NT2/D1 (cell line): Measurements from ENCODE around the gene PAOX.
"Not testable (repeated sequence)": the region's sequence is repeated elsewhere in the genome, so short reads cannot be mapped to it uniquely, and the experiment has no call there.

ENCODE experiments used
- DNase-seq: peaks from one replicate; pipeline ENCODE4 v3.0.0-alpha.2; 2011; ENCODE audit warnings: low read depth, low spot score
- H3K27me3 ChIP-seq: 2 replicates; pipeline ENCODE4 v1.6.0; 2011; ENCODE audit warnings: mild to moderate bottlenecking; ENCODE audit not compliant: insufficient read length, insufficient read depth
- H3K36me3 ChIP-seq: 2 replicates; pipeline ENCODE4 v1.6.1; 2011; ENCODE audit warnings: mild to moderate bottlenecking, low read length, mixed read lengths; ENCODE audit not compliant: insufficient read depth, insufficient read length
- H3K4me1 ChIP-seq: 2 replicates; pipeline ENCODE4 v1.5.1; 2011; ENCODE audit not compliant: insufficient read depth, insufficient read length
- H3K4me3 ChIP-seq: 2 replicates; pipeline ENCODE4 v1.5.1; 2011; ENCODE audit warnings: low read depth; ENCODE audit not compliant: insufficient read length
- H3K9ac ChIP-seq: 2 replicates; pipeline ENCODE4 v1.6.0; 2011; ENCODE audit warnings: low read depth; ENCODE audit not compliant: insufficient read length
- H3K9me3 ChIP-seq: 2 replicates; pipeline ENCODE4 v1.5.1; 2011; ENCODE audit warnings: mild to moderate bottlenecking, low read length; ENCODE audit not compliant: insufficient read depth
- SUZ12 ChIP-seq: IDR thresholded peaks from 2 replicates; pipeline ENCODE4 v1.6.1; 2011; ENCODE audit not compliant: insufficient read length, insufficient read depth; ENCODE audit errors: extremely low read depth
- YY1 ChIP-seq: IDR thresholded peaks from 2 replicates; pipeline ENCODE4 v1.6.1; 2011; ENCODE audit not compliant: insufficient read length, insufficient read depth
- ZNF274 ChIP-seq: IDR thresholded peaks from 2 replicates; pipeline ENCODE4 v1.6.1; 2011; ENCODE audit warnings: mild to moderate bottlenecking, low read depth, low read length

PAOX gene

DNA sequence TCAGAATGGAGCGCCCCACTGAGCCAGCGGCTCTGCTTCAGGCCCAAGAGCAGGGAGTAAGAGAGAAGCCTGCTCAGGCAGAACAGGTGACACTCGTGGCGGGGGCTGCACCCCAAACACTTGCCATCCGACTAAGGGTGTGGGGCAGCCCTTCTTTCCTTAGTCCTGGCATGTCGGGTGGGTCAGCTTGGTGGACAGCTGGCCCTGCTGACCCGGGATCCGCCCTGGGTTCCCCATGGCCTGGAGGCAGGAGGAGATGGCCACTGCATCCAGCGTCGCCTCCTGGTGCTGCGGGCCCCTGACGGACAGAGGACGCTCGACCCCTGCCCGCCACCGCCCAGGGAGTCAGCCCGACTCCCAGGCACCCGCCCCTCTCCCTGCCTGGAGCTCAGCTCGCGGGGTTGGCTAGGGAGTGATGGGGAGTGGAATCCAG is 1.2 kb upstream of the PAOX start:
- Histone ChIP-seq H3K9me3 (no peaks in the 10 kb centered on the region), H3K36me3 (no peaks in the 10 kb centered on the region), H3K27me3 (peaks cover 60% of the 10 kb centered on the region), H3K4me1 (peaks cover 6% of the 10 kb centered on the region), H3K9ac (peak overlapping the region; percentile 76), H3K4me3 (peak overlapping the region; percentile 63)
- no peak for DNase-seq
- no peak for TF ChIP-seq ZNF274
- no peak for TF ChIP-seq SUZ12
- no peak for TF ChIP-seq YY1

DNA sequence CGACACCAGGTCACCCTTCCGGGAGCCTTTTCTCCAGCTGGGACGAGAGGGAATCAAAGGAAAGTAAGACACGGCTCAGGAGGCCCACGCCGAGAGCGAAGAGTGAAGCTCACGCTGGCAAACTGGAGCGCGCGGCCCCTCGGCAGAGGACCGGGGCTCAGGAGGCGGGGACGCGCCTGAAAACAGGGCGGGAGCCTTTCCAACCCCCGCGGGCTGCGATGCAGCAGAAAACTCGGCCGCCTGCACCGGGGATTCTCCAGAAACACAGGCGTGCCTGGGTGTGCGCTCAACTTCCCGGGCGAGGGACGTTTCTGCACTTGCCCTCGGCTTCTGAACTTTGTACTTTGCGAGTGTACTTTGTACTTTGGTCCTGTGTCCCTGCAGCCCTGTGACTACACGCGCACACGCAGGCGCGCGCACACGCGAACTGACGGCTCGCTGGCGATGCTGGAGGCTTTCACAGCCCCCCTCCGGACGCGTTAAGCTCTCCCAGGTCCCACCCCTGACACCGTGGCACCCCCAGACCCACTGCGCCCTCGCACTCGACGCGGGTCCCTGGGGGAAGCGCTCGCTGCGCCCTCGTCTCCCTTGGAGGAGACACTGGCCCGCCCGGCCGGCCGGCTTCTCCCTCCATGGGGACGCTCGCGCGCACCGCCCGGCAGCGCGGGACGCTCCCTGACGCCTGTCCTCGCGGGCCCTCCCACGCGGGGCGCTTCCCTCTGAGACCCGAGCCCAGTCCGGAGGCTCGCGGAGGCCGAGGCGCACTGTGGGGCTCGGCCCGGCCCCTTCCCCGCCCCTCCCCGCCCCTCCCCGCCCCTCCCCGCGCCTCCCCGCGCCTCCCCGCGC is 588 bp upstream of the PAOX start:
- no peak for TF ChIP-seq ZNF274
- Histone ChIP-seq H3K9me3 (no peaks in the 10 kb centered on the region), H3K9ac (peak overlapping the region; percentile 76), H3K36me3 (no peaks in the 10 kb centered on the region), H3K4me3 (peak overlapping the region; percentile 63), H3K4me1 (peaks cover 6% of the 10 kb centered on the region), H3K27me3 (peaks cover 60% of the 10 kb centered on the region)
- no peak for DNase-seq

DNA sequence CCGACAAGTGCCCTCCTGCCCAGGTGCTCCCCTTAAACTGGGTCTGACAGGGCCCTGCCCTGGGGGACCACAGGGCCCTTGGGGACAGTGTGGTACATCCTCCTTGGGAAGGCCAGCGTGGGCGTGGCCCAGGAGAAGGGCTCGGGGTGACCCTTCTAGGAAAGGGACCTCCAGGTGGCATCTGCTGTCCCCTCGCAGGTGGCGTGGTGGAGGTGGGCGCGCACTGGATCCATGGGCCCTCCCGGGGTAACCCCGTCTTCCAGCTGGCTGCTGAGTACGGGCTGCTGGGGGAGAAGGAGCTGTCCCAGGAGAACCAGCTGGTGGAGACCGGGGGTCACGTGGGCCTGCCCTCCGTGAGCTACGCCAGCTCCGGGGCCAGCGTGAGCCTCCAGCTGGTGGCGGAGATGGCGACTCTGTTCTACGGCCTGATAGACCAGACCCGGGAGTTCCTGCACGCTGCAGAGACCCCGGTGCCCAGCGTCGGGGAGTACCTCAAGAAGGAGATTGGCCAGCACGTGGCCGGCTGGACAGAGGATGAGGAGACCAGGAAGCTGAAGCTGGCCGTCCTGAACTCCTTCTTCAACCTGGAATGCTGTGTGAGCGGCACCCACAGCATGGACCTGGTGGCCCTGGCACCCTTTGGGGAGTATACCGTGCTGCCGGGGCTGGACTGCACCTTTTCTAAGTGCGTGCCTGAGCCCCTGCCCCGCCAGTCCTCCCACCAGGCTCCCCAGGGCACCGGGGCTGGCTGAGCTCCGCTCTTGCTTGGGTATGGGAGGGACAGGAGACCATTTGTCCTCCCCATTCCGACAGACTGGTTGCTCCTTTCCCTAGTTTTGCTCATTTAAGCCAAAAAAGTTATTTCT is 972 bp downstream of the PAOX start:
- Histone ChIP-seq H3K36me3 (peaks cover 4% of the 10 kb centered on the region), H3K9me3 (no peaks in the 10 kb centered on the region), H3K4me1 (peaks cover 6% of the 10 kb centered on the region), H3K4me3 (peak overlapping the region; percentile 56), H3K9ac (peak overlapping the region; percentile 64), H3K27me3 (peaks cover 48% of the 10 kb centered on the region)
- TF ChIP-seq YY1 = no peak
- no peak for DNase-seq

DNA sequence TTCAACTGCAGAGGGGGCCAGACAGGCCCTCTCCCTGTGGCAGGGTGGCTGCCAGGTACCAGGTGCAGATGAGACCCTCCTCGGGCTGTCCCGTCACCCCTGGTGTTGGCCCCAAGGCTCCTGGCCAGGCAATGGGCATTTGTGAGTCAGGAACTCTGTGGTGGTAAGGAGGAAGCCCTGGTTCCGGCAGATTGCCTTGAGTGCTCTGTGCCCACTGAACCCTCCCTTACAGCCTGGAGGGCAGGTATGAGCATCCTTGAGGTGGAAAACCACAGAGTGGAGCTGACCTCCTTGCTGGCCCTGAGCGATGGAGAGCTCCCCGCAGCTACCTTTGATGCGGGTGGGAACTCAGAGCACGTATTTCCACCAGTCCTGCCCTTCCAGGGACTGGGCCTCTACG is 2.0 kb downstream of the PAOX start:
- Histone ChIP-seq H3K27me3 (peaks cover 38% of the 10 kb centered on the region), H3K9ac (no peak overlapping the region), H3K36me3 (peaks cover 4% of the 10 kb centered on the region), H3K4me1 (peaks cover 6% of the 10 kb centered on the region), H3K4me3 (no peak overlapping the region), H3K9me3 (no peaks in the 10 kb centered on the region)
- TF ChIP-seq YY1 (no peak), SUZ12 (no peak), ZNF274 (no peak)
- no peak for DNase-seq

DNA sequence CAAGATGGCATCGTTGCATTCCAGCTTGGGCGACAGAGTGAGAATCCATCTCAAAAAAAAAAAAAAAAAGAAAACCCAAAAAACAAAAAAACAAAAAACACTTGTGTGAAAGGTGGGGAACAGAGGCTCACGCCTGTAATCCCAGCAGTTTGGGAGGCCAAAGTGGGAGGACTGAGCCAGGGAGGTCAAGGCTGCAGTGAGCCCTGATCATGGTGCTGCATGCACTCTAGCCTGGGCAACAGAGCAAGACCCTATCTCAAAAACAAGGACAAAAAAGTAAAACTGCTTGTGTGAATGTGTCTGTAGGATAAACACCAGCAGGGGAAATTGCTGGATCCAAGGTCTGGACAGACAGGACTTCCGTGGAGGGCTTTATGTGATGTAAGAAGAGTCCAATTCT is 4.5 kb downstream of the PAOX start:
- Histone ChIP-seq H3K36me3 (peaks cover 4% of the 10 kb centered on the region), H3K4me1 (peaks cover 3% of the 10 kb centered on the region), H3K9me3 (no peaks in the 10 kb centered on the region), H3K9ac (no peak overlapping the region), H3K27me3 (peaks cover 15% of the 10 kb centered on the region), H3K4me3 (no peak overlapping the region)
- DNase-seq = no peak
- TF ChIP-seq ZNF274 (no peak), SUZ12 (no peak), YY1 (no peak)

DNA sequence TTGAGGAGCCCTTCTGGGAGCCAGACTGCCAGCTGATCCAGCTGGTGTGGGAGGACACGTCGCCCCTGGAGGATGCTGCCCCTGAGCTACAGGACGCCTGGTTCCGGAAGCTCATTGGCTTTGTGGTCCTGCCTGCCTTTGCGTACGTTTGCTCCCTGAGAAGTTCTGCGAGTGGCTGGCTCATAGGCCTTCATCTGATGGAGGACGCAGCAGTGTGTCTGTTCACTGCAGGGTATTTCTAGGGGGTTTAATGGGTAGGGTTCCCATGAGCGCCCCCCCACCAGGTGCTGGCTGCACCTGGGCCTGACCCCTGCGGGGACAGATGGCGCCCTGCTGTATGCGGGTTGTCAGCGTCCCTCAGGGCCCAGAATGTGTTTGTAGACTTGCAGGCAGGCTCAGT is 5.0 kb downstream of the PAOX start:
- TF ChIP-seq YY1 (no peak), SUZ12 (no peak), ZNF274 (no peak)
- no peak overlapping the region for H3K9ac ChIP-seq
- H3K9me3 ChIP-seq = no peaks in the 10 kb centered on the region
- peaks cover 3% of the 10 kb centered on the region for H3K4me1 ChIP-seq
- H3K36me3 ChIP-seq = peaks cover 4% of the 10 kb centered on the region
- H3K27me3 ChIP-seq = peaks cover 13% of the 10 kb centered on the region
- no peak for DNase-seq
- H3K4me3 ChIP-seq = no peak overlapping the region

DNA sequence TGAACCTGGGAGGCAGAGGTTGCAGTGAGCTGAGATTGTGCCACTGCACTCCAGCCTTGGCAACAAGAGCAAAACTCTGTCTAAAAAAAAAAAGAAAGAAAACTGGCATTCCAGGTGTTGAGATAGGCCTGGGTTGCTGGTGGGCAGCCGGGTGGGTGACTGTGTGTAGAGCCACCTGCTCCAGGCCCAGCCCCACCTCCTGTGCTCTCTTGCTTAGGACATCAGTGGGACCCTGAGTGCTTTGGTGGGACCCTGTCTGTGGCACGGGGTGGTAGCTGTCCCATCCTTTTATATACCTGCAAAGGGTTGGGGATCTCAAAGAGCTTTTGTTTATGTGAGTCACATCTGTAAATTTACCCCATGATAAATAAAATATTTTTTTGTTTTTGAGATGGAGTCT is 6.2 kb downstream of the PAOX start:
- H3K4me1 ChIP-seq = no peaks in the 10 kb centered on the region
- H3K9ac ChIP-seq = no peak overlapping the region
- no peaks in the 10 kb centered on the region for H3K9me3 ChIP-seq
- peaks cover 3% of the 10 kb centered on the region for H3K27me3 ChIP-seq
- TF ChIP-seq ZNF274 (no peak), YY1 (no peak), SUZ12 (no peak)
- DNase-seq = no peak
- no peak overlapping the region for H3K4me3 ChIP-seq
- H3K36me3 ChIP-seq = peaks cover 4% of the 10 kb centered on the region

DNA sequence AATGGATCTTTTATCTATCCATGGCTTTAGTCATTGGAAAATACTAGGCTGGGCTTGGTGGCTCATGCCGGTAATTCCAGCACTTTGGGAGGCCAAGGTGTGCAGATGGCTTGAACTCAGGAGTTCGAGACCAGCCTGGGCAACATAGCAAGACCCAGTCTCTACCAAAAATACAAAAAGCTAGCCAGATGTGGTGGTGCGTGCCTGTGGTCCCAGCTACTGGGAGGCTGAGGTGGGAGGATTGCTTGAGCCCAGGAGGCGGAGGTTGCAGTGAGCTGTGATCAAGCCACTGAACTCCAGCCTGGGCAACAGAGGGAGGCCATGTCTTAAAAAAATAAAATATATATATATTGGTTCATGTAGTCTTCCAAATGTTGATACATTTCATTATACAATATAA is 7.9 kb downstream of the PAOX start:
- H3K9ac ChIP-seq, H3K4me3 ChIP-seq, H3K27me3 ChIP-seq, H3K9me3 ChIP-seq, H3K4me1 ChIP-seq, H3K36me3 ChIP-seq, DNase-seq: not testable (repeated sequence)
